ENCODE results near the gene SMC5. TPM values are rescaled to one million over a fixed set of nuclear protein-coding genes. Genes with fewer than 3 reads are reported as not detected.

The SMC5 gene
- total RNA-seq, 1 donor from 2014 or later = 29.7 TPM

DNA sequence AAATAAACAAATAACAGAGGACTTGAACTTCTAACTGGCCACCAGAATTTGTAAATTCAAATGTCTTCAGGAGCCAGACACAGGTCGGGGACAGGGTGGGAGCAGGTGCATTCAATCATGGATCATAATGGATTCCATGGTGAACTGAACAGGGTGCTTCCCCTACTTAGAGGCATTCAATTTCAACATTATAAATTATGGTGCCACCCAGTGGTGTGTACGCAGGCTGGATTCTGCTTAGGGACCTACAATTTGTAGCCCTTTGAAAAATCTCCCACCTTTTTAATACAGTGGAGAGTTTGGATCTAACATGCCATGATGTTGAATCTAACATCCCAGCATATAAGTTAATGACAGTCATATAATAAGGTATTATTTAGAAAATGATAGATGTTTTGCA is 133.4 kb downstream of the SMC5 start:
- H3K27ac ChIP-seq = no peak overlapping the region
- TF ChIP-seq, protein P1, sequence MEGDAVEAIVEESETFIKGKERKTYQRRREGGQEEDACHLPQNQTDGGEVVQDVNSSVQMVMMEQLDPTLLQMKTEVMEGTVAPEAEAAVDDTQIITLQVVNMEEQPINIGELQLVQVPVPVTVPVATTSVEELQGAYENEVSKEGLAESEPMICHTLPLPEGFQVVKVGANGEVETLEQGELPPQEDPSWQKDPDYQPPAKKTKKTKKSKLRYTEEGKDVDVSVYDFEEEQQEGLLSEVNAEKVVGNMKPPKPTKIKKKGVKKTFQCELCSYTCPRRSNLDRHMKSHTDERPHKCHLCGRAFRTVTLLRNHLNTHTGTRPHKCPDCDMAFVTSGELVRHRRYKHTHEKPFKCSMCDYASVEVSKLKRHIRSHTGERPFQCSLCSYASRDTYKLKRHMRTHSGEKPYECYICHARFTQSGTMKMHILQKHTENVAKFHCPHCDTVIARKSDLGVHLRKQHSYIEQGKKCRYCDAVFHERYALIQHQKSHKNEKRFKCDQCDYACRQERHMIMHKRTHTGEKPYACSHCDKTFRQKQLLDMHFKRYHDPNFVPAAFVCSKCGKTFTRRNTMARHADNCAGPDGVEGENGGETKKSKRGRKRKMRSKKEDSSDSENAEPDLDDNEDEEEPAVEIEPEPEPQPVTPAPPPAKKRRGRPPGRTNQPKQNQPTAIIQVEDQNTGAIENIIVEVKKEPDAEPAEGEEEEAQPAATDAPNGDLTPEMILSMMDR (IDR thresholded peaks at IDR 0.05) = no peak
- TF ChIP-seq POLR2AphosphoS5 (IDR thresholded peaks at IDR 0.05; ENCODE audit: insufficient read depth in 1 of 2, low read depth in 1 of 2) (no peak), POLR2A (IDR thresholded peaks at IDR 0.05) (no peak)
- intact Hi-C loops (cut with DNase I) = no loop called here
- H3K9me3 ChIP-seq = no peaks in the 10 kb centered on the region
- peaks cover 0 to 4% of the 10 kb centered on the region in 2 donors for H3K36me3 ChIP-seq
- no peak overlapping the region for H3K4me3 ChIP-seq
- H3K27me3 ChIP-seq = no peaks in the 10 kb centered on the region
- H3K4me1 ChIP-seq = peaks cover 69% of the 10 kb centered on the region
- no peak for DNase-seq (ENCODE audit: extremely low spot score in 2 of 2)

DNA sequence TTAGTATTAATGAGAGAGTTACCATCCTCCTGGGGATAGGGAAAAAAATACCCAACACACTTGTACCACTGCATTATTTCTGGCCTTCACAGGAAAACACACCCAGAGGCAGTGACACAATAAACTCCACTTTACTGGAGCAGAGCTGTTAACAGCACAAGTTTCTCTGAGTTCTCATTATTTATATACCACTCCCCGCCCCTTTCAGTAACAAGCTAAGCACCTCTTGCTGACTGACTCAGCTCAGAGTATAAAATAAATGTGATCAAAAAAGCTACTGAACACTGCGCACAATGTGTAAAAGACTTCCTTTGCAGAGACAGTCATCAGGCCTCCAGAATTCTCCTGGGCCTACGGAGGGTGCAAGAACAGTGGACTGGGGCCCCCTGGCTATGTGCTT is 134.1 kb downstream of the SMC5 start:
- no peaks in the 10 kb centered on the region for H3K27me3 ChIP-seq
- intact Hi-C loops (cut with DNase I) = no loop called here
- no peak for DNase-seq (ENCODE audit: extremely low spot score in 2 of 2)
- no peaks in the 10 kb centered on the region for H3K36me3 ChIP-seq
- no peak overlapping the region for H3K27ac ChIP-seq
- no peak overlapping the region for H3K4me3 ChIP-seq
- no peaks in the 10 kb centered on the region for H3K9me3 ChIP-seq
- peaks cover 74% of the 10 kb centered on the region for H3K4me1 ChIP-seq
- TF ChIP-seq POLR2A (IDR thresholded peaks at IDR 0.05) = no peak
- TF ChIP-seq POLR2AphosphoS5 (IDR thresholded peaks at IDR 0.05; ENCODE audit: insufficient read depth in 1 of 2, low read depth in 1 of 2) = no peak
- TF ChIP-seq, protein P1 (IDR thresholded peaks at IDR 0.05) = no peak

DNA sequence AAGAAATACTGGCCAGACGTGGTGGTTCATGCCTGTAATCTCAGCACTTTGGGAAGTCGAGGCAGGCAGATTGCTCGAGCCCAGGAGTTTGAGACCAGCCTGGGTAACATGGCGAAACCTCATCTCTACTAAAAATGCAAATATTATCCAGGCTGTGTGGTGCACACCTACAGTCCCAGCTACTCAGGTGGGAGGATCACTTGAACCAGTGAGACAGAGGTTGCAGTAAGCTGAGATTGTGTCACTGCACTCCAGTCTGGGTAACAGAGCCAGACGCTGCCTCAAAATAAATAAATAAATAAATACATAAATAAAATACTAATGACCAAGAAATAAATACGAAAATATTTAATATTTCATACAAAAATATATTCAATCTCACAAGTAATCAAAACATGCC is 136.9 kb downstream of the SMC5 start:
- no peak for TF ChIP-seq POLR2AphosphoS5 (IDR thresholded peaks at IDR 0.05; ENCODE audit: insufficient read depth in 1 of 2, low read depth in 1 of 2)
- TF ChIP-seq, protein P1 (IDR thresholded peaks at IDR 0.05) = no peak
- no peak for TF ChIP-seq POLR2A (IDR thresholded peaks at IDR 0.05)
- Histone ChIP-seq H3K27ac (no peak overlapping the region), H3K4me1 (peaks cover 85% of the 10 kb centered on the region), H3K27me3 (no peaks in the 10 kb centered on the region), H3K9me3 (no peaks in the 10 kb centered on the region), H3K4me3 (no peak overlapping the region), H3K36me3 (no peaks in the 10 kb centered on the region)
- no peak for DNase-seq (ENCODE audit: extremely low spot score in 2 of 2)
- intact Hi-C loops (cut with DNase I) = no loop called here

DNA sequence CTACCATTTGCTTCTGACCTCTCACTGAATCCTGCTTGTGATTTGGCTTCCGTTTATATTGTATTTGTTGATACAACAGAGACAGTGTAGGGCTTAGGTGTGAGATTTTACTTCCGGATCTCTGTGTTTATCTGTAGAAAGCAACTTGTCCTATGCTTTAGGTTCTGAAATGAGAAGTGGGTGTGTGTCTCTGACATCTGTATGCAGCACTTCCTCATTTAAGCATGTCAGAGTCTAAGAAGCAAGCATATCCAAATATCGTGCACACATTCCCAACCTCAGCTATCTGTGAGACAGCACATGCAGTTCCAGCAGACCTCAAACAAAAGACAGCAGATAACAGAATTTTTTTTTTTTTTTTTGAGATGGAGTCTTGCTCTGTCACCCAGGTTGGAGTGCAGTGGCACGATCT is 139.4 kb downstream of the SMC5 start:
- H3K4me3 ChIP-seq = no peak overlapping the region
- no peak for DNase-seq (ENCODE audit: extremely low spot score in 2 of 2)
- no peaks in the 10 kb centered on the region for H3K36me3 ChIP-seq
- intact Hi-C loops (cut with DNase I) = no loop called here
- no peak overlapping the region for H3K27ac ChIP-seq
- peaks cover 85% of the 10 kb centered on the region for H3K4me1 ChIP-seq
- H3K27me3 ChIP-seq = no peaks in the 10 kb centered on the region
- TF ChIP-seq, protein P1 (IDR thresholded peaks at IDR 0.05) = no peak
- TF ChIP-seq POLR2A (IDR thresholded peaks at IDR 0.05) (no peak), POLR2AphosphoS5 (IDR thresholded peaks at IDR 0.05; ENCODE audit: insufficient read depth in 1 of 2, low read depth in 1 of 2) (no peak)
- no peaks in the 10 kb centered on the region for H3K9me3 ChIP-seq

DNA sequence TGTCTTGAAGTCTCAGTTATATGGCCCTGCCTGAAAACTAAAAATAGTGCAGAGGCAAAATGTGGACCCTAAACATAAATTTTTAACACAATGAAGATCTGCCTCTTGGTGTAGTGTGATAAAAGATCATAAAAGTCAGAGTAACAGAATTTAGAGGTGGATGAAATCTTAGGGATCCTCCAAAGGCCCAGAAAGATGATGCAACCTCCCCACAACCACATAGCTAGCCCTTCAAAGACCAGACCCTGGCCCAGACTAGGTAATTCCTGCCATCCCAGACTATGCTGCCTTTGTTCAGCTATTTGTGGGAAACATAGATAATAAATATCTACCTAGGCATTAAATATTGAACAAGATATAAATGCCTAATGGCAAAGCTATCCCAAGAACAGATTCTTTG is 140.4 kb downstream of the SMC5 start:
- no peak overlapping the region for H3K4me3 ChIP-seq
- H3K27ac ChIP-seq = no peak overlapping the region

More for the DNA sequence above, 140.4 kb downstream of the SMC5 start:
- no peaks in the 10 kb centered on the region for H3K27me3 ChIP-seq
- no peaks in the 10 kb centered on the region for H3K36me3 ChIP-seq
- H3K4me1 ChIP-seq = peaks cover 85% of the 10 kb centered on the region
- DNase-seq (ENCODE audit: extremely low spot score in 2 of 2) = no peak
- TF ChIP-seq, protein P1 (IDR thresholded peaks at IDR 0.05) = no peak
- intact Hi-C loops (cut with DNase I) = no loop called here
- H3K9me3 ChIP-seq = no peaks in the 10 kb centered on the region

Data from vagina (tissue), 2 donors.